Endothelial cell of umbilical vein (primary cell): Measurements from ENCODE around the gene CLPTM1L. TPM values are rescaled to one million over a fixed set of nuclear protein-coding genes. Genes with fewer than 3 reads are reported as not detected.

Experiments
- BruUV-seq: library from RNA; stranded (reverse); fragments of 400-500 nt; replicated peaks from 2 replicates; lab custom pipeline; 2021; lab: Mats Ljungman, UMichigan
- CTCF ChIA-PET: fragments of 300-600, 350-600 bp; sonication (Branson Sonifier 250); formaldehyde crosslinking; loops from one replicate; lab custom pipeline; 2021; ENCODE audit warnings: antibody characterized with exemption, inconsistent platforms; lab: Charles Lee
- POLR2A ChIA-PET: fragments of 300-600, 350-600 bp; sonication (Branson Sonifier 250); formaldehyde crosslinking; loops from one replicate; lab custom pipeline; 2021; ENCODE audit warnings: antibody characterized with exemption, inconsistent platforms; lab: Charles Lee
- DNase-seq: peaks from one replicate; pipeline ENCODE4 v3.0.0-alpha.2; 2011; ENCODE audit warnings: low read depth, low spot score
- FAIRE-seq: peaks from 2 replicates; lab custom pipeline; 2011; peaks lifted over from hg19 to GRCh38; lab: Jason Lieb, UNC
- H2AFZ ChIP-seq: 2 replicates; pipeline ENCODE4 v1.6.0; 2012; ENCODE audit warnings: low read depth, low read length, control low read depth, inconsistent platforms
- H3K27ac ChIP-seq: 2 replicates; pipeline ENCODE4 v1.5.1; 2011; ENCODE audit warnings: low read depth, mild to moderate bottlenecking, control low read depth, low read length, moderate library complexity; ENCODE audit not compliant: insufficient read depth
- H3K27me3 ChIP-seq, 2 experiments: 2 replicates each; pipeline versions ENCODE4 v1.6.0 to v1.6.1; 2011; ENCODE audit warnings: low read length in 2 of 2, mixed read lengths in 1 of 2; ENCODE audit not compliant: control insufficient read depth in 2 of 2, insufficient read depth in 2 of 2
- H3K36me3 ChIP-seq, 2 experiments: 2 replicates in 1 of 2; 3 replicates in 1 of 2; pipeline ENCODE4 v1.5.1; 2011; ENCODE audit warnings: low read length in 2 of 2, mild to moderate bottlenecking in 1 of 2, moderate library complexity in 1 of 2; ENCODE audit not compliant: control insufficient read depth in 2 of 2, insufficient read depth in 2 of 2; ENCODE audit errors: extremely low read depth in 1 of 2
- H3K4me1 ChIP-seq: 3 replicates; pipeline ENCODE4 v1.5.1; 2011; ENCODE audit warnings: mild to moderate bottlenecking, low read length; ENCODE audit not compliant: control insufficient read depth, insufficient read depth; ENCODE audit errors: extremely low read depth
- H3K4me2 ChIP-seq: 2 replicates; pipeline ENCODE4 v1.6.1; 2011; ENCODE audit warnings: low read length, control low read depth, mixed read lengths; ENCODE audit not compliant: insufficient read depth
- H3K4me3 ChIP-seq, 3 experiments: fragments of 200-600 bp in 1 of 3; sonication (generic), shearing (Covaris generic) in 1 of 3; replicated peaks in 1 of 3; 2 replicates each; pipeline ENCODE4 v1.5.1; 2011 to 2016; ENCODE audit warnings: control low read depth in 3 of 3, low read length in 3 of 3, mild to moderate bottlenecking in 2 of 3, inconsistent platforms in 1 of 3, low read depth in 1 of 3, moderate library complexity in 1 of 3; ENCODE audit not compliant: insufficient read depth in 1 of 3
- H3K79me2 ChIP-seq: 2 replicates; pipeline ENCODE4 v1.6.0; 2012; ENCODE audit warnings: low read length, inconsistent platforms; ENCODE audit not compliant: control insufficient read depth, insufficient read depth
- H3K9ac ChIP-seq: replicated peaks from 2 replicates; pipeline ENCODE3; 2011; ENCODE audit warnings: low read length, control low read depth; ENCODE audit not compliant: insufficient read depth; ENCODE audit errors: extremely low read depth
- H3K9me1 ChIP-seq: replicated peaks from 3 replicates; pipeline ENCODE4 v1.6.0; 2011; ENCODE audit warnings: mild to moderate bottlenecking, low read length; ENCODE audit not compliant: control insufficient read depth, insufficient read depth; ENCODE audit errors: extremely low read depth
- H3K9me3 ChIP-seq: replicated peaks from 2 replicates; pipeline ENCODE4 v1.5.1; 2012; ENCODE audit warnings: low read length, inconsistent platforms; ENCODE audit not compliant: control insufficient read depth, insufficient read depth
- H4K20me1 ChIP-seq: replicated peaks from 2 replicates; pipeline ENCODE3; 2011; ENCODE audit warnings: mild to moderate bottlenecking, low read length; ENCODE audit not compliant: control insufficient read depth, insufficient read depth; ENCODE audit errors: extremely low read depth
- CTCF ChIP-seq, 2 donors: IDR thresholded peaks; 1 replicate in 1 of 2; 2 replicates in 1 of 2; pipeline ENCODE4 v1.5.1; 2011; ENCODE audit warnings: low read length in 2 of 2, mild to moderate bottlenecking in 2 of 2, moderate library complexity in 2 of 2, control low read depth in 1 of 2, inconsistent platforms in 1 of 2, low read depth in 1 of 2; ENCODE audit not compliant: insufficient read depth in 1 of 2; ENCODE audit errors: extremely low read depth in 1 of 2
- EZH2 ChIP-seq: IDR thresholded peaks from 2 replicates; pipeline ENCODE4 v1.6.1; 2012; ENCODE audit warnings: borderline replicate concordance, low read depth, mild to moderate bottlenecking, moderate library complexity, low read length, inconsistent platforms; ENCODE audit not compliant: severe bottlenecking
- FOS ChIP-seq: IDR thresholded peaks from 2 replicates; pipeline ENCODE4 v1.6.1; 2011; ENCODE audit warnings: mild to moderate bottlenecking, low read length, moderate library complexity, borderline replicate concordance; ENCODE audit not compliant: insufficient read depth
- GATA2 ChIP-seq: IDR thresholded peaks from 2 replicates; pipeline ENCODE4 v1.7.0; 2011; ENCODE audit warnings: low read depth, mild to moderate bottlenecking, moderate library complexity, mixed read lengths, low read length; ENCODE audit not compliant: insufficient read length, insufficient read depth
- JUN ChIP-seq: IDR thresholded peaks from 2 replicates; pipeline ENCODE4 v1.6.1; 2011; ENCODE audit warnings: borderline replicate concordance, low read depth; ENCODE audit not compliant: insufficient read length, insufficient read depth
- MAX ChIP-seq: IDR thresholded peaks from 2 replicates; pipeline ENCODE4 v1.6.1; 2011; ENCODE audit not compliant: insufficient read depth, insufficient read length
- MYC ChIP-seq: IDR thresholded peaks from one replicate; pipeline ENCODE4 v1.6.1; 2011; ENCODE audit warnings: mild to moderate bottlenecking, low read depth, low read length
- POLR2A ChIP-seq: IDR thresholded peaks from 2 replicates; pipeline ENCODE4 v1.6.1; 2012; ENCODE audit warnings: low read depth, mild to moderate bottlenecking, control low read depth, low read length
- POLR2AphosphoS5 ChIP-seq: IDR thresholded peaks from 2 replicates; pipeline ENCODE4 v1.6.1; 2012; ENCODE audit warnings: low read depth, mild to moderate bottlenecking, control low read depth, low read length, moderate library complexity; ENCODE audit not compliant: insufficient read depth
- dilution Hi-C: fragments of 300-500 bp; cut with MboI; formaldehyde crosslinking; loops from one replicate; pipeline ENCODE4 v1.15.0; 2019; ENCODE audit warnings: low sequenced_read_pairs; ENCODE audit not compliant: extremely low pct_ligation_motif_present
- intact Hi-C: fragments of 100-400 bp; cut with micrococcal nuclease; formaldehyde crosslinking; loops from one replicate; pipeline ENCODE4 v1.10.0; 2022
- polyA plus RNA-seq, 4 experiments: library from polyadenylated mRNA; depleted of rRNA in 3 of 4; stranded (reverse) in 3 of 4; unstranded in 1 of 4; fragments of >200 nt; gene quantifications; 2 replicates each; pipeline versions ENCODE4 v1.2.1 to v1.2.3, GENCODE V29; 2011 to 2012; ENCODE audit warnings: missing spikeins in 1 of 4
- total RNA-seq: library from RNA; stranded (reverse); gene quantifications from 2 replicates; pipeline ENCODE4 v1.2.3, GENCODE V29; 2021

The CLPTM1L gene
- total and polyA plus RNA-seq, 2 donors (not counting 3 experiments of a cell fraction or from before 2014, with no cell fraction given) = 116 to 191 TPM

- FAIRE-seq = no peak
- BruUV-seq = no TSS peak
- no peak overlapping the region for H3K9ac ChIP-seq
- peaks cover 0 to 3% of the 10 kb centered on the region in 2 experiments for H3K27me3 ChIP-seq
- no peaks in the 10 kb centered on the region for H3K9me3 ChIP-seq
- no peaks in the 10 kb centered on the region for H3K79me2 ChIP-seq
- POLR2A ChIA-PET = no interaction called here
- no peaks in the 10 kb centered on the region for H3K9me1 ChIP-seq
- CTCF ChIA-PET = no interaction called here
- H3K4me1 ChIP-seq = peaks cover 3% of the 10 kb centered on the region
- dilution Hi-C loops = no loop called here
- TF ChIP-seq EZH2 = no peak
- no peak for TF ChIP-seq GATA2
- no peak for TF ChIP-seq JUN
- no peak overlapping the region for H3K4me2 ChIP-seq
- H3K27ac ChIP-seq = no peak overlapping the region
- H4K20me1 ChIP-seq = no peaks in the 10 kb centered on the region
- no peaks in the 10 kb centered on the region for H3K36me3 ChIP-seq
- DNase-seq = no peak
- intact Hi-C loops = no loop called here
- no peak overlapping the region for H2AFZ ChIP-seq
- no peak overlapping the region for H3K4me3 ChIP-seq
Observed at GRCh38 chr5:1381370-1382247, 36.7 kb upstream of the CLPTM1L start.

GRCh38 chr5:1380910-1381309 is 36.0 kb upstream of the CLPTM1L start:
- H2AFZ ChIP-seq = no peak overlapping the region
- intact Hi-C loops = loop anchor here (1.0 kb wide), 2 partner anchors 260 to 264 kb away; no protein-coding TSS in a partner anchor
- H3K27me3 ChIP-seq = no peaks in the 10 kb centered on the region
- TF ChIP-seq GATA2 (no peak), POLR2A (no peak), FOS (no peak), MYC (no peak), POLR2AphosphoS5 (no peak), CTCF (IDR thresholded peaks at IDR 0.05; ENCODE audit: extremely low read depth in 1 of 2, insufficient read depth in 1 of 2, low read depth in 1 of 2, low read length in 2 of 2) (no peak), EZH2 (no peak), MAX (no peak), JUN (no peak)
- no peak overlapping the region for H3K9ac ChIP-seq
- dilution Hi-C loops = no loop called here
- H3K4me3 ChIP-seq = no peak overlapping the region
- no peaks in the 10 kb centered on the region for H3K9me3 ChIP-seq
- no peaks in the 10 kb centered on the region for H3K79me2 ChIP-seq
- H4K20me1 ChIP-seq = no peaks in the 10 kb centered on the region
- ChIA-PET POLR2A (no interaction called here), CTCF (interaction anchor here (0.7 to 2.5 kb wide), 6 partner anchors 11 to 272 kb away, joined by 3 to 10 read pairs (median 4); no protein-coding TSS in a partner anchor)
- H3K36me3 ChIP-seq = no peaks in the 10 kb centered on the region
- FAIRE-seq = no peak
- peaks cover 3% of the 10 kb centered on the region for H3K4me1 ChIP-seq
- no peak overlapping the region for H3K27ac ChIP-seq
- no peaks in the 10 kb centered on the region for H3K9me1 ChIP-seq
- H3K4me2 ChIP-seq = no peak overlapping the region
- no peak for DNase-seq
- no TSS peak for BruUV-seq
